Panc1 (cell line): Measurements from ENCODE around the gene MYO1E. TPM values are rescaled to one million over a fixed set of nuclear protein-coding genes. Genes with fewer than 3 reads are reported as not detected.

Experiments
- ATAC-seq: fragments of 200-7000 bp; cut with Tn5 transposase; 2 replicates; pipeline ENCODE4 v1.9.1; 2020; ENCODE audit warnings: mild to moderate bottlenecking, moderate library complexity
- BruUV-seq: library from RNA; stranded (reverse); fragments of 400-500 nt; replicated peaks from 2 replicates; lab custom pipeline; 2021; lab: Mats Ljungman, UMichigan
- CTCF ChIA-PET: fragments of 300-600 bp; sonication (Branson Sonifier 250); formaldehyde crosslinking; loops from one replicate; lab custom pipeline; 2022; ENCODE audit warnings: antibody characterized with exemption; lab: Charles Lee
- POLR2A ChIA-PET: fragments of 300-600 bp; sonication (Branson Sonifier 250); formaldehyde crosslinking; loops from one replicate; lab custom pipeline; 2022; ENCODE audit warnings: antibody characterized with exemption; lab: Charles Lee
- DNase-seq: peaks from one replicate; pipeline ENCODE4 v3.0.0-alpha.2; 2010; ENCODE audit warnings: low read depth, low spot score
- H3K27ac ChIP-seq: 2 replicates; pipeline ENCODE4 v1.5.1; 2011; ENCODE audit warnings: mild to moderate bottlenecking, low read length, inconsistent platforms
- H3K27me3 ChIP-seq: fragments of 200-500 bp; sonication (Bioruptor generic); 2 replicates; pipeline ENCODE4 v1.6.0; 2014; ENCODE audit warnings: low read length, inconsistent platforms; ENCODE audit not compliant: control insufficient read depth, insufficient read depth
- H3K36me3 ChIP-seq: fragments of 200-500 bp; sonication (Bioruptor generic); 2 replicates; pipeline ENCODE4 v1.5.1; 2014; ENCODE audit warnings: inconsistent platforms, mild to moderate bottlenecking, low read length, moderate library complexity; ENCODE audit not compliant: control insufficient read depth, insufficient read depth
- H3K4me1 ChIP-seq: 2 replicates; pipeline ENCODE4 v1.5.1; 2011; ENCODE audit warnings: inconsistent platforms, mild to moderate bottlenecking, low read length, moderate library complexity; ENCODE audit not compliant: control insufficient read depth, insufficient read depth
- H3K4me3 ChIP-seq, 2 experiments: 2 replicates each; pipeline ENCODE4 v1.5.1; 2011 to 2012; ENCODE audit warnings: low read depth in 2 of 2, low read length in 2 of 2, mild to moderate bottlenecking in 2 of 2, inconsistent platforms in 1 of 2, moderate library complexity in 1 of 2
- H3K9me3 ChIP-seq: fragments of 200-500 bp; sonication (Bioruptor generic); 2 replicates; pipeline ENCODE4 v1.5.1; 2014; ENCODE audit warnings: low read depth, mild to moderate bottlenecking, inconsistent platforms, low read length, moderate library complexity; ENCODE audit not compliant: control insufficient read depth, insufficient read depth
- CTCF ChIP-seq: fragments of 450-650 bp; IDR thresholded peaks from 2 replicates; pipeline ENCODE4 v1.5.1; 2017; ENCODE audit warnings: mild to moderate bottlenecking
- POLR2AphosphoS5 ChIP-seq: IDR thresholded peaks from 2 replicates; pipeline ENCODE4 v1.6.1; 2012; ENCODE audit warnings: mild to moderate bottlenecking, low read depth, low read length, moderate library complexity
- REST ChIP-seq, 2 experiments: IDR thresholded peaks; 2 replicates each; pipeline ENCODE4 v1.6.1; 2011 to 2012; ENCODE audit warnings: low read depth in 2 of 2, control low read depth in 1 of 2, low read length in 1 of 2, mild to moderate bottlenecking in 1 of 2, moderate library complexity in 1 of 2; ENCODE audit not compliant: insufficient read depth in 1 of 2
- SIN3A ChIP-seq: IDR thresholded peaks from 2 replicates; pipeline ENCODE4 v1.6.1; 2012; ENCODE audit warnings: low read depth, mild to moderate bottlenecking, low read length, moderate library complexity, borderline replicate concordance; ENCODE audit not compliant: insufficient read depth
- TCF7L2 ChIP-seq: IDR thresholded peaks from 2 replicates; pipeline ENCODE4 v1.6.1; 2011; ENCODE audit warnings: mild to moderate bottlenecking, low read depth, low read length, inconsistent platforms
- in situ Hi-C: cut with HindIII; loops from 2 replicates; pipeline ENCODE4 v1.10.0; 2016; ENCODE audit warnings: low sequenced_read_pairs, low pct_unique_long_range_greater_than_20kb
- intact Hi-C: fragments of 100-400 bp; cut with micrococcal nuclease; formaldehyde crosslinking; loops from one replicate; pipeline ENCODE4 v1.10.0; 2022; ENCODE audit not compliant: unreplicated experiment
- total RNA-seq: library from RNA; stranded (reverse); gene quantifications from one replicate; pipeline ENCODE4 v1.2.1, GENCODE V29; 2021; ENCODE audit not compliant: unreplicated experiment

The MYO1E gene
- total RNA-seq, 1 experiment from 2014 or later = 161 TPM

- intact Hi-C loops = no loop called here
These were observed 25.5 kb upstream of the MYO1E start for GRCh38 chr15:59398220-59398619.

GRCh38 chr15:59396679-59397078 lies 24.0 kb upstream of the MYO1E start:
- no peak for ATAC-seq
- intact Hi-C loops = no loop called here

More at GRCh38 chr15:59398220-59398619, 25.5 kb upstream of the MYO1E start:
- no peak for DNase-seq
- ChIA-PET POLR2A (no interaction called here), CTCF (no interaction called here)
- H3K27ac ChIP-seq = no peak overlapping the region
- no peak for ATAC-seq
- no peak for TF ChIP-seq TCF7L2
- no peak for TF ChIP-seq REST (IDR thresholded peaks at IDR 0.05; ENCODE audit: insufficient read depth in 1 of 2, low read depth in 2 of 2, low read length in 1 of 2)
- TF ChIP-seq SIN3A = no peak
- no peak for TF ChIP-seq CTCF
- TF ChIP-seq POLR2AphosphoS5 = no peak
- no peaks in the 10 kb centered on the region for H3K36me3 ChIP-seq
- BruUV-seq = no TSS peak
- no peak overlapping the region for H3K4me3 ChIP-seq
- H3K27me3 ChIP-seq = no peaks in the 10 kb centered on the region
- no peaks in the 10 kb centered on the region for H3K9me3 ChIP-seq
- in situ Hi-C loops = no loop called here
- H3K4me1 ChIP-seq = 0 out of 2 replicates have a peak, but pooled peaks cover 2% of the 10 kb centered on the region

More at GRCh38 chr15:59396679-59397078, 24.0 kb upstream of the MYO1E start:
- Histone ChIP-seq H3K36me3 (no peaks in the 10 kb centered on the region), H3K4me1 (0 out of 2 replicates have a peak, but pooled peaks cover 2% of the 10 kb centered on the region), H3K9me3 (no peaks in the 10 kb centered on the region), H3K27ac (no peak overlapping the region), H3K4me3 (no peak overlapping the region), H3K27me3 (no peaks in the 10 kb centered on the region)
- CTCF ChIA-PET = no interaction called here
- TF ChIP-seq REST (IDR thresholded peaks at IDR 0.05; ENCODE audit: insufficient read depth in 1 of 2, low read depth in 2 of 2, low read length in 1 of 2) (no peak), POLR2AphosphoS5 (no peak), TCF7L2 (no peak), SIN3A (no peak), CTCF (no peak)
- no peak for DNase-seq
- POLR2A ChIA-PET = no interaction called here
- no TSS peak for BruUV-seq
- in situ Hi-C loops = no loop called here
